Neuronal stem cell (in vitro differentiated cells): Measurements from ENCODE around the gene FLG. TPM values are rescaled to one million over a fixed set of nuclear protein-coding genes. Genes with fewer than 3 reads are reported as not detected.

Source experiments
- DNase-seq: peaks from one replicate; pipeline ENCODE4 v3.0.0-alpha.2; 2013; ENCODE audit warnings: low spot score
- H2AFZ ChIP-seq: one replicate; pipeline ENCODE4 v1.6.1; 2013; ENCODE audit warnings: mild to moderate bottlenecking, low read length, inconsistent platforms
- H2AK5ac ChIP-seq: 2 replicates; pipeline ENCODE4 v1.6.1; 2013; ENCODE audit warnings: low read depth, mild to moderate bottlenecking, inconsistent platforms, low read length, moderate library complexity, mixed read lengths
- H2BK120ac ChIP-seq: 2 replicates; pipeline ENCODE4 v1.6.1; 2013; ENCODE audit warnings: low read depth, mild to moderate bottlenecking, inconsistent platforms, low read length, moderate library complexity, mixed read lengths
- H2BK12ac ChIP-seq: one replicate; pipeline ENCODE4 v1.6.1; 2013; ENCODE audit warnings: low read length, inconsistent platforms
- H2BK15ac ChIP-seq: 2 replicates; pipeline ENCODE4 v1.6.1; 2013; ENCODE audit warnings: mild to moderate bottlenecking, low read length, inconsistent platforms, mixed read lengths
- H2BK5ac ChIP-seq: one replicate; pipeline ENCODE4 v1.6.1; 2013; ENCODE audit warnings: inconsistent platforms, mild to moderate bottlenecking, low read length, moderate library complexity
- H3K14ac ChIP-seq: one replicate; pipeline ENCODE4 v1.6.1; 2013; ENCODE audit warnings: low read length, inconsistent platforms
- H3K18ac ChIP-seq: 2 replicates; pipeline ENCODE4 v1.6.1; 2013; ENCODE audit warnings: low read length, inconsistent platforms
- H3K23ac ChIP-seq: 2 replicates; pipeline ENCODE4 v1.6.1; 2013; ENCODE audit warnings: low read depth, mild to moderate bottlenecking, mixed read lengths, low read length, inconsistent platforms; ENCODE audit not compliant: poor library complexity
- H3K27ac ChIP-seq: replicated peaks from 3 replicates; pipeline ENCODE4 v1.5.1; 2013; ENCODE audit warnings: low read length, inconsistent platforms
- H3K27me3 ChIP-seq, 3 experiments: 2 replicates each; pipeline ENCODE4 v1.6.1; 2013; ENCODE audit warnings: low read length in 3 of 3, mild to moderate bottlenecking in 2 of 3, inconsistent platforms in 1 of 3, low read depth in 1 of 3, mixed read lengths in 1 of 3, moderate library complexity in 1 of 3; ENCODE audit not compliant: control insufficient read depth in 3 of 3, insufficient read depth in 3 of 3
- H3K36me3 ChIP-seq, 2 donors: replicated peaks in 1 of 2; 2 replicates each; pipeline ENCODE4 v1.6.1; 2013; ENCODE audit warnings: low read length in 2 of 2; ENCODE audit not compliant: control insufficient read depth in 2 of 2, insufficient read depth in 2 of 2
- H3K4ac ChIP-seq: 2 replicates; pipeline ENCODE4 v1.6.1; 2013; ENCODE audit warnings: inconsistent platforms, mild to moderate bottlenecking, low read length, moderate library complexity
- H3K4me1 ChIP-seq, 2 donors: 1 replicate in 1 of 2; 2 replicates in 1 of 2; pipeline ENCODE4 v1.6.1; 2013; ENCODE audit warnings: low read length in 2 of 2, low read depth in 1 of 2; ENCODE audit not compliant: control insufficient read depth in 2 of 2, insufficient read depth in 1 of 2
- H3K4me2 ChIP-seq: one replicate; pipeline ENCODE4 v1.6.1; 2013; ENCODE audit warnings: mild to moderate bottlenecking, low read length, inconsistent platforms; ENCODE audit not compliant: insufficient read depth, poor library complexity, severe bottlenecking
- H3K4me3 ChIP-seq, 2 donors: 2 replicates each; pipeline ENCODE4 v1.5.1; 2013; ENCODE audit warnings: low read length in 2 of 2, mild to moderate bottlenecking in 2 of 2, inconsistent platforms in 1 of 2, moderate library complexity in 1 of 2
- H3K79me1 ChIP-seq: one replicate; pipeline ENCODE4 v1.6.1; 2013; ENCODE audit warnings: low read depth, mild to moderate bottlenecking, inconsistent platforms, low read length, moderate library complexity
- H3K9ac ChIP-seq: one replicate; pipeline ENCODE4 v1.6.1; 2013; ENCODE audit warnings: mild to moderate bottlenecking, low read depth, low read length, inconsistent platforms; ENCODE audit not compliant: poor library complexity
- H3K9me3 ChIP-seq, 2 donors: replicated peaks in 1 of 2; 2 replicates each; pipeline versions ENCODE3 to v1.6.1; 2013; ENCODE audit warnings: low read length in 2 of 2, mild to moderate bottlenecking in 2 of 2, inconsistent platforms in 1 of 2, low read depth in 1 of 2, mixed read lengths in 1 of 2, moderate library complexity in 1 of 2; ENCODE audit not compliant: control insufficient read depth in 2 of 2, insufficient read depth in 1 of 2
- H4K8ac ChIP-seq: one replicate; pipeline ENCODE4 v1.6.1; 2013; ENCODE audit warnings: low read depth, mild to moderate bottlenecking, inconsistent platforms, low read length, moderate library complexity
- H4K91ac ChIP-seq: one replicate; pipeline ENCODE4 v1.6.1; 2013; ENCODE audit warnings: low read length, low read depth, mild to moderate bottlenecking, inconsistent platforms; ENCODE audit not compliant: poor library complexity
- WGBS, 2 donors: extraction: QIAGEN DNeasy Blood & Tissue Kit; methylation state at CpG; one replicate each; pipeline ENCODE4 v1.1.7; 2013; ENCODE audit warnings: missing lambda C conversion rate in 2 of 2, mixed read lengths in 1 of 2; ENCODE audit not compliant: insufficient read length in 2 of 2, insufficient replicate concordance in 1 of 2; ENCODE audit errors: extremely low coverage in 2 of 2; 5-methylcytosine and 5-hydroxymethylcytosine counted together
- polyA plus RNA-seq, 2 experiments: library from polyadenylated mRNA; stranded (reverse); fragments of 200-250 nt; gene quantifications; one replicate each; pipeline ENCODE4 v1.2.3, GENCODE V29; 2013

The FLG gene
- polyA plus RNA-seq (2013, experiment 1 of 2): not detected
- polyA plus RNA-seq (2013, experiment 2 of 2): not detected

DNA sequence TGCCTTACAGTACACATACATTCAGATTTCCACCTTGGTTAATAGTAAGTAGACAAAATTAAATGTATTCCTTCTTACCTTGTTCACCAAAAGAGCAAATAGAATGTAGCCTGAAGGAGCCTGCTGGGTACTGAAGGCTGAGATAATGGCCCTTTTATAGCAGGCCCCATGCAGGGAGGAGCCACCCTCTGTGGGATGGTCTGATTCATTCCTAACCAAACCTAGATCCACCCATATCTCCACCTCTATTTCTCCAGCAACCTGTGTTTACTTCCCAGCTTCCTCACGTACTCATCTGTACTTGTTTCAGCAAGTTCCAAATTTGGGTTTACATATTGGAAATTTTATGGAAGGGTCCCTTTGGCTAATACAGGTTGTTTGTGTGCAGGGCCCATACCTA is at the start of gene FLG:
Gene FLG, minus strand, starts transcription at position 129 of the 400 bp plus-strand sequence. CDS start 9,783 bp downstream, outside the sequence.
- no peak within 1 kb of the TSS for H3K27ac ChIP-seq
- H3K36me3 ChIP-seq: no peaks in the 10 kb centered on the region
- H2BK12ac ChIP-seq: no peak within 1 kb of the TSS
- H3K9me3 ChIP-seq: peaks cover 0 to 14% of the 10 kb centered on the region in 2 donors
- DNase-seq: no peak
- no CpG with 5 or more reads among the region's 1 CpG for WGBS, 2 donors
- no peak within 1 kb of the TSS for H4K91ac ChIP-seq
- no peak within 1 kb of the TSS for H3K23ac ChIP-seq
- no peak within 1 kb of the TSS for H3K14ac ChIP-seq
- no peak within 1 kb of the TSS for H3K4me3 ChIP-seq
- no peak within 1 kb of the TSS for H3K9ac ChIP-seq
- no peak within 1 kb of the TSS for H2BK15ac ChIP-seq
- H2BK120ac ChIP-seq: no peak within 1 kb of the TSS
- no peaks in the 10 kb centered on the region for H3K4me1 ChIP-seq
- H2AFZ ChIP-seq: no peak within 1 kb of the TSS
- H2BK5ac ChIP-seq: no peak within 1 kb of the TSS
- no peak within 1 kb of the TSS for H2AK5ac ChIP-seq
- no peak within 1 kb of the TSS for H3K4ac ChIP-seq
- H3K79me1 ChIP-seq: no peaks in the 10 kb centered on the region
- H3K18ac ChIP-seq: no peak within 1 kb of the TSS
- no peak within 1 kb of the TSS for H4K8ac ChIP-seq
- no peak within 1 kb of the TSS for H3K4me2 ChIP-seq
- no peaks in the 10 kb centered on the region for H3K27me3 ChIP-seq

DNA sequence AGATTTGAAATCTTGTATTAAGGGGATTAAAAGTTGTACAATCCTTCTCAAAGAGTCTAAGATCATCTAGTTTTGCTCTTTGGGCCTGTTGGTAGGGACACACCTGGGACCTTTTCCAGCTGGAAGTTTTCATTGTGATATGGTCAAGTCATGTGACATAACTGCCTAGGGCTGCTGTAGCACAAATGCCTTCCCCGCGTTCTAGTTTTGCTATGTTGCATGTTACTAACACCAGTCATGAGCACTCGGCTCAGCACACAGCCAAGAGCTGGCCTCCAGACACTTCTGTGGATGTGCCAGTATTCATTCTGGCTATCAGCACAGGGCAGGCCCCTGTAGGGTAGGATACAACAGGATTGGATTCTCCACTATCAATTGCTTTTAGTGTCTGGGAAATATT is 49.4 kb upstream of the FLG start:
- Histone ChIP-seq H2BK5ac (no peak overlapping the region), H2AK5ac (no peak overlapping the region), H2BK12ac (no peak overlapping the region), H2AFZ (no peak overlapping the region), H3K14ac (no peak overlapping the region), H3K27me3 (no peaks in the 10 kb centered on the region), H4K8ac (no peak overlapping the region), H3K18ac (no peak overlapping the region), H3K36me3 (peaks cover 0 to 1% of the 10 kb centered on the region in 2 donors), H3K4ac (no peak overlapping the region), H3K79me1 (no peaks in the 10 kb centered on the region), H3K4me2 (no peak overlapping the region), H3K4me1 (no peaks in the 10 kb centered on the region), H4K91ac (no peak overlapping the region), H3K9me3 (peaks cover 0 to 14% of the 10 kb centered on the region in 2 donors), H3K9ac (no peak overlapping the region), H3K23ac (no peak overlapping the region), H3K27ac (no peak overlapping the region), H2BK15ac (no peak overlapping the region), H3K4me3 (no peak overlapping the region), H2BK120ac (no peak overlapping the region)
- DNase-seq: no peak
- no CpG with 5 or more reads among the region's 3 CpGs for WGBS, 2 donors

DNA sequence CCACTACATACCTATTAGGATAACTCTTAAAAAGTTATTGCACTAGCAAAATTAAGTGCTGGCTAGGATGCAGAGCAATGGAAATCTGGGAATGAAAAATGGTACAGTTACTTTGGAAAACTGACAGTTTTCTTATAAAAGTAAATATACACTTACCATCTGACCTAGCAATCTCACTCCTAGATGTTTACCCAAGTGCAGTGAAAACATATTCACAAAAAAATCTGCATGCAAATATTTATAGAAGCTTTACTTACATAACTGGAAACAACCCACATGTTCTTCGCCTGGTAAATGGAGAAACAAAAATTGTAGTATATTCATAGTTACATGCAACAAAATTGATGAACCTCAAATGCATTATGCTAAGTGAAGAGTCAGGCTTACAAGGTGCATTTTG is 47.6 kb upstream of the FLG start:
- no peak overlapping the region for H3K4me2 ChIP-seq
- no peak overlapping the region for H2BK5ac ChIP-seq
- no peak overlapping the region for H3K27ac ChIP-seq
- no peak overlapping the region for H3K18ac ChIP-seq
- no peaks in the 10 kb centered on the region for H3K79me1 ChIP-seq
- WGBS, 2 donors: no CpG with 5 or more reads among the region's 1 CpG
- H3K4me1 ChIP-seq: no peaks in the 10 kb centered on the region
- peaks cover 0 to 1% of the 10 kb centered on the region in 2 donors for H3K36me3 ChIP-seq
- no peak overlapping the region for H3K9ac ChIP-seq
- H3K23ac ChIP-seq: no peak overlapping the region
- H2BK12ac ChIP-seq: no peak overlapping the region
- no peaks in the 10 kb centered on the region for H3K27me3 ChIP-seq
- no peak overlapping the region for H3K4me3 ChIP-seq
- H4K91ac ChIP-seq: no peak overlapping the region
- H2AK5ac ChIP-seq: no peak overlapping the region
- no peak overlapping the region for H4K8ac ChIP-seq
- H3K9me3 ChIP-seq: peaks cover 0 to 12% of the 10 kb centered on the region in 2 donors
- no peak overlapping the region for H3K4ac ChIP-seq
- H2BK15ac ChIP-seq: no peak overlapping the region
- no peak overlapping the region for H2AFZ ChIP-seq
- no peak overlapping the region for H2BK120ac ChIP-seq
- H3K14ac ChIP-seq: no peak overlapping the region
- DNase-seq: no peak

DNA sequence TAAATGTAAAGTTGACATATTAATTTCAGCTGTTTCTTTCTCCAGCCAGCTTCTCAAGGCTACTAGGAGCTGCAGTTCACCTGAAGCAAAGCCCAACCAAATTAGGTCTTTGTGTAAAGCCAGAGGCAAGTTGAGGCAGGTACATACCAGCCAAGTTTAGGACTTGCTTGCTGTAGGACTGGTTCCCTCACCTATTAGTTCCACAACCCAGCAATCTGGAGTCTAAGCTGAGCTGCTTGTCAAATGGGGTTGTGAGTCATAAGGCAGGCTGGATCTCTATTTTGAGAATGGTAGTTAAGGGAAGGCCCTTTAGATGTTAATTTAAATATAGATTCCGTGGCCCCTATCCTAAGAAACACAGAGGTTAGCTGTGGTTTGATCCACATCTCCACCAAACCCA is 42.4 kb upstream of the FLG start:
- no peak overlapping the region for H3K4me2 ChIP-seq
- WGBS, 2 donors: no CpG with 5 or more reads among the region's 1 CpG
- no peaks in the 10 kb centered on the region for H3K4me1 ChIP-seq

More for the DNA sequence above, 42.4 kb upstream of the FLG start:
- Histone ChIP-seq H2BK12ac (no peak overlapping the region), H2AFZ (no peak overlapping the region), H3K9ac (no peak overlapping the region), H3K27ac (no peak overlapping the region), H2BK5ac (no peak overlapping the region), H3K27me3 (no peaks in the 10 kb centered on the region), H4K8ac (no peak overlapping the region), H2AK5ac (no peak overlapping the region), H3K4ac (no peak overlapping the region), H2BK15ac (no peak overlapping the region), H3K14ac (no peak overlapping the region), H3K36me3 (no peaks in the 10 kb centered on the region), H3K23ac (no peak overlapping the region), H4K91ac (no peak overlapping the region), H3K9me3 (peaks cover 0 to 12% of the 10 kb centered on the region in 2 donors), H3K4me3 (no peak overlapping the region), H3K79me1 (no peaks in the 10 kb centered on the region), H3K18ac (no peak overlapping the region), H2BK120ac (no peak overlapping the region)
- DNase-seq: no peak
